Measurements from ENCODE around the gene PAFAH2. TPM values are rescaled to one million over a fixed set of nuclear protein-coding genes. Genes with fewer than 3 reads are reported as not detected.

PAFAH2 gene
- total and polyA plus RNA-seq, 2 of the 13 experiments (the other 11 are each of a cell fraction or from before 2014, with no cell fraction given), result 6.9 to 9.4 TPM

GRCh38 chr1:25979210-25979609 lies 18.7 kb downstream of the PAFAH2 start:
- TF ChIP-seq HES4 (CRISPR knock-in tag; IDR thresholded peaks at IDR 0.05; ENCODE audit: borderline replicate concordance) (no peak), ARNT2 (CRISPR knock-in tag; IDR thresholded peaks at IDR 0.05; ENCODE audit: low read depth) (no peak), TGIF2 (CRISPR knock-in tag; IDR thresholded peaks at IDR 0.05) (no peak), ZBTB44 (CRISPR knock-in tag; IDR thresholded peaks at IDR 0.05) (no peak), TP53 (CRISPR knock-in tag; conservative IDR thresholded peaks at IDR 0.05) (no peak), AKAP8 (CRISPR knock-in tag; IDR thresholded peaks at IDR 0.05) (no peak)
- H3K79me2 ChIP-seq (ENCODE audit: insufficient read depth, low read length), result no peaks in the 10 kb centered on the region
- no peak overlapping the region for H3K9ac ChIP-seq (ENCODE audit: insufficient read depth, low read depth, low read length)
- no TSS peak for BruUV-seq (replicated peaks)
- FAIRE-seq (no peak), DNase-seq (ENCODE audit: low spot score) (no peak), ATAC-seq (no peak)
- H3K4me3 ChIP-seq (replicated peaks in 1 of 3; ENCODE audit: insufficient read depth in 1 of 3, low read depth in 2 of 3, low read length in 3 of 3), result no peak overlapping the region
- no peaks in the 10 kb centered on the region for H4K20me1 ChIP-seq (ENCODE audit: insufficient read depth, low read length)
- H3K9me3 ChIP-seq (ENCODE audit: low read length), result no peaks in the 10 kb centered on the region
- in situ Hi-C loops (cut with HindIII; ENCODE audit: extremely low pct_ligation_motif_present, low pct_unique_long_range_greater_than_20kb) (no loop called here), intact Hi-C loops (cut with micrococcal nuclease; ENCODE audit: unreplicated experiment) (no loop called here)
- WGBS (ENCODE audit: low lambda C conversion rate), result 90% methylated on average over 7 of the region's 7 CpGs
- H3K27me3 ChIP-seq (ENCODE audit: control insufficient read depth in 1 of 2, insufficient read depth in 2 of 2, low read length in 2 of 2), result no peaks in the 10 kb centered on the region
- no peak overlapping the region for H3K4me2 ChIP-seq (ENCODE audit: low read depth, low read length)
- no peak overlapping the region for H2AFZ ChIP-seq (ENCODE audit: low read length)
- H3K4me1 ChIP-seq (ENCODE audit: insufficient read depth, low read length), result no peaks in the 10 kb centered on the region
- no peak overlapping the region for H3K27ac ChIP-seq (ENCODE audit: extremely low read length, insufficient read depth, low read length)
- POLR2A ChIA-PET, result no interaction called here
- CTCF ChIA-PET (ENCODE audit: low intra/inter-chr PET ratio, low total read pairs), result no interaction called here
- peaks cover 18 to 58% of the 10 kb centered on the region in 2 experiments for H3K36me3 ChIP-seq (replicated peaks in 1 of 2; ENCODE audit: control insufficient read depth in 1 of 2, insufficient read depth in 2 of 2, low read length in 2 of 2)

GRCh38 chr1:25978403-25978802 lies 19.5 kb downstream of the PAFAH2 start:
- H3K27ac ChIP-seq (ENCODE audit: extremely low read length, insufficient read depth, low read length), result no peak overlapping the region
- no peaks in the 10 kb centered on the region for H4K20me1 ChIP-seq (ENCODE audit: insufficient read depth, low read length)
- H3K4me1 ChIP-seq (ENCODE audit: insufficient read depth, low read length), result no peaks in the 10 kb centered on the region
- H2AFZ ChIP-seq (ENCODE audit: low read length), result no peak overlapping the region
- no peaks in the 10 kb centered on the region for H3K9me3 ChIP-seq (ENCODE audit: low read length)
- 100% methylated on average over 2 of the region's 2 CpGs for WGBS (ENCODE audit: low lambda C conversion rate)
- intact Hi-C loops (cut with micrococcal nuclease; ENCODE audit: unreplicated experiment), result no loop called here
- H3K36me3 ChIP-seq (replicated peaks in 1 of 2; ENCODE audit: control insufficient read depth in 1 of 2, insufficient read depth in 2 of 2, low read length in 2 of 2), result peaks cover 16 to 58% of the 10 kb centered on the region in 2 experiments
- no peak overlapping the region for H3K9ac ChIP-seq (ENCODE audit: insufficient read depth, low read depth, low read length)
- no peaks in the 10 kb centered on the region for H3K79me2 ChIP-seq (ENCODE audit: insufficient read depth, low read length)
- BruUV-seq (replicated peaks), result no TSS peak
- in situ Hi-C loops (cut with HindIII; ENCODE audit: extremely low pct_ligation_motif_present, low pct_unique_long_range_greater_than_20kb), result no loop called here
- ChIA-PET CTCF (ENCODE audit: low intra/inter-chr PET ratio, low total read pairs) (no interaction called here), POLR2A (no interaction called here)
- no peak overlapping the region for H3K4me2 ChIP-seq (ENCODE audit: low read depth, low read length)
- H3K27me3 ChIP-seq (ENCODE audit: control insufficient read depth in 1 of 2, insufficient read depth in 2 of 2, low read length in 2 of 2), result no peaks in the 10 kb centered on the region
- no peak for ATAC-seq
- FAIRE-seq, result no peak
- no peak overlapping the region for H3K4me3 ChIP-seq (replicated peaks in 1 of 3; ENCODE audit: insufficient read depth in 1 of 3, low read depth in 2 of 3, low read length in 3 of 3)
- DNase-seq (ENCODE audit: low spot score), result no peak
- TF ChIP-seq KAT7 (CRISPR knock-in tag; IDR thresholded peaks at IDR 0.05; ENCODE audit: borderline replicate concordance), result no peak
- no peak for TF ChIP-seq KAT8 (CRISPR knock-in tag; IDR thresholded peaks at IDR 0.05)
- TF ChIP-seq SUZ12 (IDR thresholded peaks at IDR 0.05; ENCODE audit: low read depth, low read length), result no peak
- TF ChIP-seq ZBTB21 (CRISPR knock-in tag; IDR thresholded peaks at IDR 0.05), result no peak
- no peak for TF ChIP-seq STAT5B (CRISPR knock-in tag; IDR thresholded peaks at IDR 0.05)
- TF ChIP-seq ZNF589 (CRISPR knock-in tag; conservative IDR thresholded peaks at IDR 0.05), result no peak
- no peak for TF ChIP-seq ZNF562 (CRISPR knock-in tag; IDR thresholded peaks at IDR 0.05; ENCODE audit: borderline replicate concordance)
- TF ChIP-seq AKAP8 (CRISPR knock-in tag; IDR thresholded peaks at IDR 0.05), result no peak
